PFSK-1 (cell line): ENCODE results near the gene C5AR1.

Experiments used
- FOXP2 ChIP-seq: optimal IDR thresholded peaks from 2 replicates; pipeline ENCODE3; 2011; ENCODE audit warnings: borderline replicate concordance, control low read depth, inconsistent platforms; ENCODE audit not compliant: insufficient read depth; ENCODE audit errors: extremely low read length, extremely low read depth
- POLR2AphosphoS5 ChIP-seq: IDR thresholded peaks from 2 replicates; pipeline ENCODE4 v1.6.1; 2012; ENCODE audit warnings: low read depth, mild to moderate bottlenecking, control low read depth, low read length, moderate library complexity
- REST ChIP-seq, 2 experiments: IDR thresholded peaks; 2 replicates each; pipeline versions ENCODE4 v1.6.1 to v1.8.0; 2011 to 2012; ENCODE audit warnings: low read depth in 2 of 2, low read length in 2 of 2, control low read depth in 1 of 2, inconsistent platforms in 1 of 2, mild to moderate bottlenecking in 1 of 2, moderate library complexity in 1 of 2; ENCODE audit not compliant: insufficient read depth in 1 of 2
- SIN3A ChIP-seq: IDR thresholded peaks from 2 replicates; pipeline ENCODE4 v1.6.1; 2012; ENCODE audit warnings: mild to moderate bottlenecking, low read length, moderate library complexity, borderline replicate concordance; ENCODE audit not compliant: insufficient read depth
- TAF1 ChIP-seq: IDR thresholded peaks from 2 replicates; pipeline ENCODE4 v1.6.1; 2012; ENCODE audit warnings: low read length, control low read depth, borderline replicate concordance; ENCODE audit not compliant: insufficient read depth

The C5AR1 gene

GRCh38 chr19:47348819-47349795 lies 39.4 kb downstream of the C5AR1 start, which contains the start of gene DHX34:
DHX34 (plus strand) TSS chr19:47349315; CDS start chr19:47353031, 3,716 bp downstream.
- TF ChIP-seq TAF1 (peak; percentile 77; the same call in 1 of the 2 replicates), POLR2AphosphoS5 (peak; percentile 91), REST (IDR thresholded peaks at IDR 0.05; ENCODE audit: insufficient read depth in 1 of 2, low read depth in 2 of 2, low read length in 2 of 2) (no peak), FOXP2 (peak; percentile 81)

GRCh38 chr19:47350630-47351029 lies 41.0 kb downstream of the C5AR1 start:
- TF ChIP-seq SIN3A (no peak), POLR2AphosphoS5 (no peak; the same call in 1 of the 2 replicates), TAF1 (no peak), FOXP2 (no peak), REST (IDR thresholded peaks at IDR 0.05; ENCODE audit: insufficient read depth in 1 of 2, low read depth in 2 of 2, low read length in 2 of 2) (no peak)

GRCh38 chr19:47351548-47351947 lies 41.9 kb downstream of the C5AR1 start:
- TF ChIP-seq FOXP2 (no peak), REST (IDR thresholded peaks at IDR 0.05; ENCODE audit: insufficient read depth in 1 of 2, low read depth in 2 of 2, low read length in 2 of 2) (no peak), SIN3A (no peak), TAF1 (no peak)

- no peak for TF ChIP-seq SIN3A
- TF ChIP-seq TAF1 = no peak
- TF ChIP-seq FOXP2 = no peak
- no peak for TF ChIP-seq POLR2AphosphoS5
- TF ChIP-seq REST (IDR thresholded peaks at IDR 0.05; ENCODE audit: insufficient read depth in 1 of 2, low read depth in 2 of 2, low read length in 2 of 2) = no peak
These were observed 42.4 kb downstream of the C5AR1 start for GRCh38 chr19:47352095-47352494.
